Measurements from ENCODE around the gene DPEP3.

GRCh38 chr16:67967958-67968399 is 12.3 kb downstream of the DPEP3 start:
- TF ChIP-seq CTCF (IDR thresholded peaks at IDR 0.05) = no peak
- TF ChIP-seq POLR2A (IDR thresholded peaks at IDR 0.05) = no peak

Measured in uterus (tissue), 2 donors.